GM21529 (cell line): ENCODE measurements around the gene POGLUT2.

Experiments
- ATAC-seq: cut with Tn5 transposase; IDR thresholded peaks from one replicate; pipeline ENCODE4 v1.9.1; 2021; ENCODE audit not compliant: unreplicated experiment

The POGLUT2 gene

DNA sequence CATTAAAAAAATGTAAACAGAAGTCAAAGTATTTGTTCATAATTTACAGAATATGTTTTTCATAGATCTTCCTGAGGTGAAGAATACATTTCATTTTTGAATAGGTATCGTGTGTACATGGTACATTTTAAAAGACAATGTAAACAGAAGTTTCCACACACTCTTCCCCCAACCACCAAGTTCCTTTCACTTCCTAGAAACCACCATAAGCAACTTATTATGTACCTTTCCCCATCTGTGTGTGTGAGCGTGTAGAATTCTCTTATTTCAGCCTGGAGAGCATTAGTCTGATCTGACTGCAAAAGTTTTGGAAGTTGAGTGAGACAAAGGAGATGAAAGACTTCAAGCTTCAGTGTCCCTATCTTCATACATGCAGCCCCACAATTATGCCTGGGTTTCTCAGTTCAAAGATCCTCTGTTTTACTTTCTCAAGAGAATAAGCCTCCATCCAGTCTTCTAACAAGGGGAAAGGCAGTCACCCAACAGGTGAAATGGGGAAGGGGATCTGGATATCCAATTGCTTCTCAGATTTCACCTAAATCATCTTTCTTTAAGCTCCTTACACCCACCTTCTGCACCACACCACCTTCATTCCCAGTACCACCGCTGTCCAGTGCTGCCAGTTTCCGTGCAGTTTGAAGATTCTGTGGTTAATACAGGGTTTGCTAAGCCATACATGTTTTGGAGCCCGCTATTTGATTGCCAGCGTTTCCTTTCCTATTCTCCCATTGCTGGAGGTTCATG, 27.3 kb downstream of the POGLUT2 start:
- ATAC-seq = no peak

DNA sequence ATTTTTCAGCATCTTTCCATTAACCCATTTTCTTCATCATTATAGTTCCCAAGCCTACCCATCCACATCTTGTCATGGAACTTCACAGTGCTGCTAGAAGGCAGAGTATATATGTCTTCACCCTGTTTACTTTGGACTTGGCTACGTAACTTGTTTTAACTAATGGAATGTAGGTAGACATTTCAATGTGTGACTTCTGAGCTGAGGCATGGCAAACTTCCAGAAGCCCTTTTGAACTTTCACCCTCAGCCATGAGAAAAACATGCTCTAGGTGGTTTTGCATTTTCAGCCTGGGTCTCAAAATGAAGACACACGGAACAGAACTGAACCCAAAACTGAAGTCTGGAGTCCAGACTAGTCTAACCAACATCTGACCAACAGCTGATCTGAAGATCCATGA, 28.3 kb downstream of the POGLUT2 start:
- no peak for ATAC-seq

DNA sequence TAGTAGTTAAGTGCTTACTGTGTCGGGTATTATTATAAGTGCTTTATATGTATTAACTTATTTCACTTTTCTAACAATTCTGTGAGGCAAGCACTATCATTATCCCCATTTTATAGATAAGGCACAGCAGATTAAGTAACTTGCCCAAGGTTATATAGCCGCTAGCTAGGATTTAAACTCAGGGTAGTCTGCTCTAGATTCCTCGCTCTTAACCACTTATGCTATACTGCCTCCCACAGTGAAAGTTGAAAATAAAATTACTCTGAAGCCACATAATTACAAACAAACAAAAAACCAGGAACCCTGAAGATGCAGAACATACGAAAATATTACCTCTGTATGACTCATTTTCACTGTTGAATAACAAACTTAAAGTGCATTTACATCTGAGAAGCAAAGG, 29.1 kb downstream of the POGLUT2 start:
- no peak for ATAC-seq

DNA sequence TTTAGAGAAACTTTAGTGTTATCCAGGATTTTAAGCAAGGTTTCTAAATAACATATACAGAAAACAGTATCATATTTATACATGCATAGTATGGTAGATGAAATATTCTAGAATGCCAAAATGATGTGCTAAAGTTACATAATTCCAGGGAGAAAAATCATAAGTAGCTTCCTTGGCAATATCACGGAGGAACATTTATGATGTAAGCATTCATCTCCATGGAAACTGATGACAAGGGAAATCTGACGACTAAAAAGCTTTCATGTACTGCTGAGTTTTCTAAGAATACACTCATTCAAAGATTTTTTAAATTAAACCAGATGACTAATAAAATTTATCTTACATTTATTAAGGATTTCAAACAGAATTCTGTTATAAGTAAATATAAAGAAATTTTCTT, 29.9 kb downstream of the POGLUT2 start:
- no peak for ATAC-seq

DNA sequence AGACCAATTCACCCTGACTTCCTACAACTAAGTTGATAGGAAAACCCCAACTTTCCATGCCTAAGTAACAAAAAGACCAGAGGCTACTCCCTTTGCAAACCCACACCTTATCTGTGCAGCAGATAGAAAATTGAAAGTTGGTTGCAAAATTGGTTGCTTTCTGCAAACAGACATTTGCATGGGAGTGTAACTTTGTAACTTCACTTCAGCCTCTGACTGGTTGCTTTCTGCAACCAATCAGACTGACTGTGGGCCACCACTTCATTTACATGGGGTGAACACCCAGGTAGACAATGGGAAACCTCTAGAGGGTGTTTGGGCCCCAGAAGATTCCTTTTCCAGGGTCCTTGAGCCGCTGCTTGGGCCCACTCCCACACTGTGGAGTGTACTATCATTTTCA, 35.0 kb downstream of the POGLUT2 start:
- no peak for ATAC-seq

DNA sequence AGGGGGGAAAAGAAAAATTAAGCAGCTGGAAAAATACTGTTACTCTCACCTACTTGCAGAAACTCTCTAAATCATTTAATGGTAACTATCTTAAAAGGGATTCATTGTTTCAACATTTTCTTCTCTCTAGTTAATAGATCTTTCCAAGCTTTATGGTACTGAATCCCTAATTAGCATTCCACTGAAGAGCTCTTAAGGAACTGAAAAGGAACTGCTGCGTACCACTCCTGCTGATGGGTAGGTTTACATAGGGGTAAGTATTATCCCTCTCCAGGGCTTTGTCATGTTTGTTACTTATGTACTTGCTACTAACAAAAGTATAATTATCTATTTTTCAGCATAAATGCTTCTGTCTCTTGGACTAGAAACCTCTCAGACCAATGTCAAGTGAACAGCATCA, 37.7 kb downstream of the POGLUT2 start:
- no peak for ATAC-seq

DNA sequence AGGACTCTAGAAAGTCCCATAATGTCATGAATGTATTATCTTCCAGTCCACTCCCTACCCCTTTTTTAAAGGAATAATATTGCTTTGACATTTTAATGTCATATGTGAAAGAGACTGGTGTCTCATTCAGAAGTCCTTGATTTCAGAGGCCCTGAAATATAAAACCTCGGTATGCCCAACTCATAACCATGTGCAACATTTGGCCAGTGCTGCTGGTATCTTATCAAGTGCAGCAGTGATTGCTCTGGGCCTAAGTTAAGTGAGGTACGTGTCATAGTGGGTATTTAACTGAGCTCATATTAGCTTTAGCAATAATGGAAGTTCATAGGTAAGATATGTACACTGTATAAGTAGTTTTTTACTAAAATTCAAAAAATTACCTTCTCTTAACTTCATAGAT, 39.9 kb downstream of the POGLUT2 start:
- no peak for ATAC-seq

DNA sequence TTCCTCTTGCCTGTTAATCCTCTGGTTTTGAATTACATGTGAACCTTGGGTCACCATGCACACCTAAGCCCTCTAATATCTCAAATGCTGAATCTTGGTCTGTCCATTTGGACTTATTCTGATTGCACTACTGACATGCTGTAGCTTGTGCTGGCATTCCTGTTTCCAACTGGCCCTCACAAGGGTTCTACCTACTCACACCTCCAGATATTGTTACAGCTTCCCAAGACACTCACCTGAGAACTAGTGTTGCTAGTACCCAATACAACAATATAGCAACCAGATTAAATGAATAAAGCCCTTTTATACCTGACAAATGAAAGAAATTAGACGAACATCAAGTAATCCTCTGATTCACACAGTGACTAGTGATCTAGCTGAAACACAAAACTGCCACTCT, 41.8 kb downstream of the POGLUT2 start:
- no peak for ATAC-seq

DNA sequence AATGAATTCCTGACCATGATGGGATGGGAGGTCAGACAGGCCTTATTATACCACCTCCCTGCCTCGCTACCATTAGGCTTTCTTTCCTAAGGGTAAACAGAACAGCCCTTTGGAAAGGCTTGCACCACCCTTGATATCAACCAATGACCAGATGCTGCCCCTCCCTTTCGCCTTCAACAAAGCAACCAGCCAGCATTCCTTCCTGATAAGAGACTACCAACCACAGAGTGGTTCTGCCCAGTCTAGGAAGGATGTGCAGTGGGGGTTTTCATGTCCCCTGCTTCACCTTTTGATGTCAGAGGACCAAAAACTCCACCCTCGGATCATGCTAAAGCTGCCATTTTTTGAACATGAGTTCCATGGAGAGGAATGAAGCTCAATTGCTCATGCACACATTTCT, 46.9 kb downstream of the POGLUT2 start:
- ATAC-seq = no peak

DNA sequence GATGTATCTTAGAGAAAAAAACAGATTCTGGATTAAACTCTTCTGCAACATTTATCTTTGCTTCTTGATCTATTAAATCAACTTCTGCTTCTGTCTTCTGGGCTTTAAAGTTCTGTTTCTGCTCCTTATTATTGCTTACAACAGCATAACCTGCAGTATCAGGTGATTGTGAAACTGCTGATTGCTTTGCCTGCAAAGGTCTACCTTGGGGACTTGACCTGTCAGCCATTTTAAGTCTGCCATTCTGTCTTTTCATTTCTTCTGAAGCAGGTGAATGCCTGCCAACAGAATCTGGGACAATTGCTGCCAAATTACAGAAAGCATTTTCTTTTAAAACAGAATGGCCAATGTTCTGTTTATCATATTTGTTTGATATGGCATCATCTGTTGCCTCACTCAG, 56.3 kb downstream of the POGLUT2 start:
- no peak for ATAC-seq

DNA sequence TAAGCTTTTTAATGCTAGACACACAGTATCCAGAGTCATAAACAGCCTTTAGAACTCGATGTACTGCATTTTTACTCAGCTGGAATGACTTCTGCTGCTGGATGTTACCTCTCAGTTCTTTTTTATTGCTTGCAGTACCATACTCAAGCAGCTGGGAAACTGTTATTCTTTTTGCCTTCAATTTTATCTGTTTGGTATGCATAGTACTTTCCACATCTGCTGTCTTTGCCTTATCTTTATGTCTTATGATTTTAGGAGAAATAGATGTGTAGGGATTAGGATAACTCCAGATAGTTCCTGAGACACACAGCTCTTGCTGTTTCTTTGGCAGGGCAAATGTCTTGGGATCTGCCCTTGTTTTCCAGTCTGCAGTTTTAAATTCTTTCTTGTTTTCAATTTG, 56.7 kb downstream of the POGLUT2 start:
- no peak for ATAC-seq
